ENCODE results near the gene IYD.

Gene IYD

GRCh38 chr6:150426198-150426597 is 57.4 kb downstream of the IYD start:
- no peak for TF ChIP-seq CTCF (IDR thresholded peaks at IDR 0.05)

GRCh38 chr6:150427037-150427602 is 58.3 kb downstream of the IYD start:
- no peak for TF ChIP-seq CTCF (IDR thresholded peaks at IDR 0.05)

- TF ChIP-seq CTCF (IDR thresholded peaks at IDR 0.05): no peak
Observed at GRCh38 chr6:150427843-150428242, 59.0 kb downstream of the IYD start.

- no peak for TF ChIP-seq CTCF (IDR thresholded peaks at IDR 0.05)
Observed at GRCh38 chr6:150430815-150431214, 62.0 kb downstream of the IYD start.

GRCh38 chr6:150435360-150435759 is 66.5 kb downstream of the IYD start:
- no peak for TF ChIP-seq CTCF (IDR thresholded peaks at IDR 0.05)

GRCh38 chr6:150435832-150436231 is 67.0 kb downstream of the IYD start:
- TF ChIP-seq CTCF (IDR thresholded peaks at IDR 0.05): no peak

GRCh38 chr6:150439373-150439772 is 70.6 kb downstream of the IYD start:
- no peak for TF ChIP-seq CTCF (IDR thresholded peaks at IDR 0.05)

GRCh38 chr6:150443621-150444020 is 74.8 kb downstream of the IYD start:
- no peak for TF ChIP-seq CTCF (IDR thresholded peaks at IDR 0.05)

All from LNCAP (cell line).